ENCODE measurements around the gene RMND5B.

DNA sequence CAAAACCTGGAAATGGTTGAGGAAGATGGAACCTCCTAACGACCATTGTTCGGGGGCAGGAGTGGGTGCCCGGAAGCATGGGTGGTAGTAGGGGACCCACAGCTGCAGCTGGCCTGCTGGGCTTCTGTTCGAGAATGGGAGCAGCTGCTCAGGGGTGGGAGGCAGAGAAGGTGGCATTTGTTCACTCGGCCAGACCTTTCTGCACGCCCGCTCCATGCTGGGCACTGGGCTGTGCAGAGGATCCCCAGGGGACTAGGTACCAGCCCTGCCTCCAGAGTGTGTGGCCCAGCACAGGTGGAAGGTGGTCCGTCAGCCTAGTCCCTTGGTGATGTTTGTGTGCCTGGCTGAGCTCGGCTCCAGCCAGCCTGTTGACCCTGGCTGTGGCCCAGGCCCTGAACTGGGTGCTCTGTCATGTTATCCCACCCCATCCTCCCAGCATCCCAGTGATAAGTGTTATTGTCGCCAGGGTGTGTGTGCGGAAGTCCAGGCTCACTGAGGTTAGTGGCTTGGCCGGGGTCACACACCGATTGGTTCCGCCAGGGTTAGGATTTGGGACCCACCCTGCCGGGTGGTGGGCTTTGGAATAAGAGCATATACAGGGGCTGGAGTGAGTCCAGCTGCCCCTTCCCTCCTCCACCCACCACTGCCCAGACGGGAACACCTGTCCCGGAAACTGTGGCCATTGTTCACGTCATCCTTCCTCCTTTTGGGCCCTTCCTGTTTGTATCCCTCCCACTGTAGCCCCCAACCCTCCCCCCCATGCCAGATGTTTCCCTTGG lies 12.7 kb upstream of the RMND5B start:
- TF ChIP-seq CTCF (IDR thresholded peaks at IDR 0.05; ENCODE audit: low read length) (no peak), EZH2phosphoT487 (IDR thresholded peaks at IDR 0.05; ENCODE audit: low read length) (no peak)
